Adrenal gland (tissue), 5 donors: ENCODE results near the gene ARHGAP6.

Experiments
- CTCF ChIP-seq, 6 experiments: fragments of 450-650 bp in 4 of 6; fragments of 200-600 bp in 2 of 6; sonication (generic) in 1 of 6; IDR thresholded peaks; 1 replicate in 5 of 6; 2 replicates in 1 of 6; pipeline versions ENCODE4 v1.5.1 to v1.8.0; 2016 to 2021; ENCODE audit warnings: antibody characterized with exemption in 6 of 6, mild to moderate bottlenecking in 2 of 6, moderate library complexity in 1 of 6
- POLR2A ChIP-seq, 2 donors: fragments of 450-650 bp; IDR thresholded peaks; one replicate each; pipeline ENCODE4 v1.6.1; 2017; ENCODE audit warnings: antibody characterized with exemption in 2 of 2, mild to moderate bottlenecking in 2 of 2, moderate library complexity in 1 of 2
- donor health status: DM: no; HTN: no; CAD: no.

GRCh38 chrX:11655282-11656015, 10.3 kb downstream of the ARHGAP6 start:
- no peak for TF ChIP-seq CTCF (IDR thresholded peaks at IDR 0.05)
- no peak for TF ChIP-seq POLR2A (IDR thresholded peaks at IDR 0.05)
